A549 (cell line): ENCODE measurements around the gene TUBGCP2. TPM values are rescaled to one million over a fixed set of nuclear protein-coding genes. Genes with fewer than 3 reads are reported as not detected.
A peak's percentile ranks its signal among the peaks of the same experiment; 100 is the strongest.

Source experiments
- ATAC-seq, 2 experiments: fragments of 200-7000 bp in 1 of 2; fragments of >200 bp in 1 of 2; cut with Nextera tagmentation in 1 of 2; cut with Tn5 transposase in 1 of 2; 3 replicates each; pipeline versions ENCODE4 v1.8.0 to v1.9.1; 2018 to 2020; ENCODE audit warnings: mild to moderate bottlenecking in 1 of 2, moderate library complexity in 1 of 2
- CTCF ChIA-PET: fragments of 300-600 bp; sonication (Branson Sonifier 250); formaldehyde crosslinking; extraction: SDS; loops from one replicate; lab custom pipeline; 2021; ENCODE audit warnings: antibody characterized with exemption, inconsistent platforms; lab: Yijun Ruan, JAX
- POLR2A ChIA-PET: fragments of 350-600 bp; formaldehyde crosslinking; extraction: SDS; loops from one replicate; lab custom pipeline; 2021; ENCODE audit warnings: antibody characterized with exemption, inconsistent platforms; lab: Yijun Ruan, JAX
- DNase-seq, 2 experiments: peaks; one replicate each; pipeline versions ENCODE4 v3.0.0 to v3.0.0-alpha.2; 2011 to 2016; ENCODE audit warnings: low read depth in 1 of 2, low spot score in 1 of 2
- FAIRE-seq: peaks from 2 replicates; lab custom pipeline; 2011; peaks lifted over from hg19 to GRCh38; lab: Jason Lieb, UNC
- H3K27ac ChIP-seq, 2 experiments: fragments of >200 bp; sonication (Bioruptor Twin); formaldehyde crosslinking; 3 replicates each; pipeline ENCODE4 v1.5.1; 2016 to 2017
- H3K4me1 ChIP-seq: fragments of >200 bp; sonication (Bioruptor Twin); formaldehyde crosslinking; 3 replicates; pipeline ENCODE4 v1.6.1; 2016
- H3K4me2 ChIP-seq: fragments of >200 bp; sonication (Bioruptor Twin); formaldehyde crosslinking; 3 replicates; pipeline ENCODE4 v1.6.1; 2016
- H3K4me3 ChIP-seq: fragments of >200 bp; sonication (Bioruptor Twin); formaldehyde crosslinking; 3 replicates; pipeline ENCODE4 v1.5.1; 2016
- H3K9me3 ChIP-seq: fragments of >200 bp; sonication (Bioruptor Twin); formaldehyde crosslinking; 3 replicates; pipeline ENCODE4 v1.6.1; 2016
- ATOH8 ChIP-seq: fragments of 250-450 bp; sonication (Bioruptor Pico); IDR thresholded peaks from 2 replicates; pipeline ENCODE4 v1.5.0; 2020; ENCODE audit warnings: low read depth, mild to moderate bottlenecking, moderate library complexity
- CHD4 ChIP-seq: fragments of 200-600 bp; sonication (generic); IDR thresholded peaks from 2 replicates; pipeline ENCODE4 v1.6.1; 2016; ENCODE audit warnings: antibody characterized with exemption, mild to moderate bottlenecking, borderline replicate concordance
- CTCF ChIP-seq: fragments of >200 bp; sonication (Bioruptor Twin); formaldehyde crosslinking; IDR thresholded peaks from 3 replicates; pipeline ENCODE4 v1.5.1; 2016
- EHF ChIP-seq: fragments of 250-450 bp; sonication (Bioruptor Pico); IDR thresholded peaks from 2 replicates; pipeline ENCODE4 v1.5.0; 2020; ENCODE audit warnings: mild to moderate bottlenecking
- EHMT2 ChIP-seq: fragments of 200-600 bp; sonication (generic); IDR thresholded peaks from 2 replicates; pipeline ENCODE4 v1.6.1; 2016; ENCODE audit warnings: antibody characterized with exemption, low read depth, mild to moderate bottlenecking, moderate library complexity
- FOSB ChIP-seq: fragments of 250-450 bp; sonication (Bioruptor Pico); IDR thresholded peaks from 2 replicates; pipeline ENCODE4 v1.5.0; 2020; ENCODE audit warnings: mild to moderate bottlenecking, moderate library complexity
- HEYL ChIP-seq: fragments of 250-450 bp; sonication (Bioruptor Pico); IDR thresholded peaks from 2 replicates; pipeline ENCODE4 v1.8.0; 2021; ENCODE audit warnings: mild to moderate bottlenecking, moderate library complexity
- HOXB13 ChIP-seq: fragments of 250-450 bp; sonication (Bioruptor Pico); IDR thresholded peaks from 2 replicates; pipeline ENCODE4 v1.5.0; 2020; ENCODE audit warnings: low read depth, mild to moderate bottlenecking, moderate library complexity
- HOXB5 ChIP-seq: fragments of 250-450 bp; sonication (Bioruptor Pico); IDR thresholded peaks from 2 replicates; pipeline ENCODE4 v1.5.0; 2020; ENCODE audit warnings: mild to moderate bottlenecking, moderate library complexity
- KDM1A ChIP-seq: fragments of 200-600 bp; sonication (generic); IDR thresholded peaks from 2 replicates; pipeline ENCODE4 v1.6.1; 2016; ENCODE audit warnings: low read depth, mild to moderate bottlenecking
- NPAS2 ChIP-seq: fragments of 250-450 bp; sonication (Bioruptor Pico); IDR thresholded peaks from 2 replicates; pipeline ENCODE4 v1.8.0; 2022; ENCODE audit warnings: mild to moderate bottlenecking, moderate library complexity, borderline replicate concordance
- NR3C1 ChIP-seq: fragments of >200 bp; sonication (Bioruptor Twin); formaldehyde crosslinking; IDR thresholded peaks from 3 replicates; pipeline ENCODE4 v1.6.1; 2017
- PBX3 ChIP-seq: IDR thresholded peaks from 2 replicates; pipeline ENCODE4 v1.6.1; 2012
- RARB ChIP-seq: fragments of 250-450 bp; sonication (Bioruptor Pico); IDR thresholded peaks from 2 replicates; pipeline ENCODE4 v1.8.0; 2021; ENCODE audit warnings: mild to moderate bottlenecking, moderate library complexity
- SREBF2 ChIP-seq: fragments of 450-650 bp; IDR thresholded peaks from 2 replicates; pipeline ENCODE4 v1.6.1; 2014; ENCODE audit warnings: mild to moderate bottlenecking, moderate library complexity
- WGBS: methylation state at CpG from one replicate; pipeline ENCODE4 v1.1.6; 2017; ENCODE audit errors: missing lambda C conversion rate; 5-methylcytosine and 5-hydroxymethylcytosine counted together
- polyA plus RNA-seq, 4 experiments: library from polyadenylated mRNA; depleted of rRNA in 3 of 4; stranded (reverse); fragments of >200 nt; fragmentation: RNase III in 1 of 4; extraction: RNeasy Plus Mini Kit Qiagen cat#74134 plus additional on column Dnase treatment in 1 of 4; gene quantifications; 2 replicates in 3 of 4; 3 replicates in 1 of 4; pipeline ENCODE4 v1.2.3, GENCODE V29; 2011 to 2017
- TF ChIP-seq, protein P1 (sequence below): fragments of 450-650 bp; IDR thresholded peaks from 2 replicates; pipeline ENCODE4 v1.6.1; 2014; ENCODE audit warnings: antibody characterized with exemption
- TF ChIP-seq, protein P2 (sequence below): fragments of 250-450 bp; sonication (Bioruptor Pico); IDR thresholded peaks from 2 replicates; pipeline ENCODE4 v1.5.0; 2021; ENCODE audit warnings: mild to moderate bottlenecking, moderate library complexity, borderline replicate concordance
- TF ChIP-seq, protein P3 (sequence below): fragments of >200 bp; sonication (Bioruptor Twin); formaldehyde crosslinking; IDR thresholded peaks from 2 replicates; pipeline ENCODE4 v1.6.1; 2016
- TF ChIP-seq, protein P4 (sequence below): IDR thresholded peaks from 2 replicates; pipeline ENCODE4 v1.6.1; 2012; ENCODE audit warnings: low read depth, borderline replicate concordance

Gene TUBGCP2
- polyA plus RNA-seq, 2 of the 4 experiments (the other 2 are of a cell fraction): 33.6 to 44.5 TPM

DNA sequence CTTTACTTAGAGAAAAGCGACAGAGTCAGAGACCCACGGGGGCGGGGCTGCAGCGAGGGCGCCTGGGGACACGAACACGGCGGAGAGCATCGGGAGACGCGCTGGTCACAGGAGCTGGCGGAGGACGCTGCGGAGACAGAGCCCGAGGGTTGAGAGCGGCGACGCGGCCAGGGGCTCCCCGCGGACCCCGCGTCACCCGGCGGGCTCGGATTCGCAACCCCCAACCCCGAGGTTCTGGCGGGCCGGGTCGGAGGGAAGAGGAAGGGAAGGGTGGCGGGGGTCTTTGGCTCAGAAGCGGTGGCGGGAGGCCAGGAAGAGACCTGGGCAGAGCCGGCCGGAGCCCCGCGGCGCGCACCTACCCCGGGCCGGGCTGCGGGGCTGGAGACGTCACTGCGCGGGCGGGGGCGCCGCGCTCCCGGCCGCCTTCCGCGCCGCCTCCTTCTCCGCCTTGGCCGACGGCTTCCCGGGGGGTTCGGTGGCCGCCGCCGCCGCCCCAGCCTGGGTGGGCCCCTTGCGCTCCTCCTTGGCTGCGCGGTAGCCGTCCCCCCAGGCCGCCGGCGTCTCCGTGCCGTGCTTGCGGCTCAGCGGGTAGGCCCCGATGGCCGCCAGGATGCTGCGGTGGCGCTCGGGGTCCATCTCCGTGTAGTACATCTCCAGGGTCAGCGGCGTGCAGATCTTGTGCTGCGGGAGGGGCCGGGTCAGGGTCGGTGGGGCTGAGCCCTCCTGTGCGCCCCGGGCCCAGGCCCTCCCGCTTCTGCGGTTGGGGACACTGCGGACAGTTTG is 17.0 kb upstream of the TUBGCP2 start:
- WGBS: 46% methylated on average over 49 of the region's 91 CpGs
- Histone ChIP-seq H3K4me1 (peaks cover 27% of the 10 kb centered on the region), H3K4me2 (peak overlapping the region; percentile 68), H3K27ac (peak overlapping the region; percentile 15 to 75; a peak in 4 of 6 replicates), H3K9me3 (no peaks in the 10 kb centered on the region; the same call in 2 of the 3 replicates), H3K4me3 (peak overlapping the region; percentile 44)
- no peak; a peak in 1 of 6 replicates for ATAC-seq
- no peak for FAIRE-seq
- DNase-seq: no peak
- CTCF ChIA-PET: interaction anchor here (0.9 kb wide), 1 partner anchor 12 kb away, joined by 3 read pairs; no protein-coding TSS in a partner anchor
- POLR2A ChIA-PET: no interaction called here
- TF ChIP-seq EHMT2: no peak
- TF ChIP-seq, protein P1, sequence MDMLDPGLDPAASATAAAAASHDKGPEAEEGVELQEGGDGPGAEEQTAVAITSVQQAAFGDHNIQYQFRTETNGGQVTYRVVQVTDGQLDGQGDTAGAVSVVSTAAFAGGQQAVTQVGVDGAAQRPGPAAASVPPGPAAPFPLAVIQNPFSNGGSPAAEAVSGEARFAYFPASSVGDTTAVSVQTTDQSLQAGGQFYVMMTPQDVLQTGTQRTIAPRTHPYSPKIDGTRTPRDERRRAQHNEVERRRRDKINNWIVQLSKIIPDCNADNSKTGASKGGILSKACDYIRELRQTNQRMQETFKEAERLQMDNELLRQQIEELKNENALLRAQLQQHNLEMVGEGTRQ: no peak
- no peak for TF ChIP-seq NR3C1
- no peak for TF ChIP-seq CHD4
- no peak for TF ChIP-seq HOXB13 (CRISPR knock-in tag)
- TF ChIP-seq, protein P2, sequence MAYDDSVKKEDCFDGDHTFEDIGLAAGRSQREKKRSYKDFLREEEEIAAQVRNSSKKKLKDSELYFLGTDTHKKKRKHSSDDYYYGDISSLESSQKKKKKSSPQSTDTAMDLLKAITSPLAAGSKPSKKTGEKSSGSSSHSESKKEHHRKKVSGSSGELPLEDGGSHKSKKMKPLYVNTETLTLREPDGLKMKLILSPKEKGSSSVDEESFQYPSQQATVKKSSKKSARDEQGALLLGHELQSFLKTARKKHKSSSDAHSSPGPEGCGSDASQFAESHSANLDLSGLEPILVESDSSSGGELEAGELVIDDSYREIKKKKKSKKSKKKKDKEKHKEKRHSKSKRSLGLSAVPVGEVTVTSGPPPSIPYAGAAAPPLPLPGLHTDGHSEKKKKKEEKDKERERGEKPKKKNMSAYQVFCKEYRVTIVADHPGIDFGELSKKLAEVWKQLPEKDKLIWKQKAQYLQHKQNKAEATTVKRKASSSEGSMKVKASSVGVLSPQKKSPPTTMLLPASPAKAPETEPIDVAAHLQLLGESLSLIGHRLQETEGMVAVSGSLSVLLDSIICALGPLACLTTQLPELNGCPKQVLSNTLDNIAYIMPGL (CRISPR knock-in tag): no peak
- TF ChIP-seq, protein P3, sequence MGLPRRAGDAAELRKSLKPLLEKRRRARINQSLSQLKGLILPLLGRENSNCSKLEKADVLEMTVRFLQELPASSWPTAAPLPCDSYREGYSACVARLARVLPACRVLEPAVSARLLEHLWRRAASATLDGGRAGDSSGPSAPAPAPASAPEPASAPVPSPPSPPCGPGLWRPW: no peak
- no peak for TF ChIP-seq SREBF2
- no peak for TF ChIP-seq RARB
- no peak for TF ChIP-seq FOSB (CRISPR knock-in tag)
- TF ChIP-seq CTCF: no peak
- TF ChIP-seq HOXB5 (CRISPR knock-in tag): no peak
- no peak for TF ChIP-seq EHF (CRISPR knock-in tag)

- no peak for FAIRE-seq
- peak overlapping the region; percentile 68 for H3K4me2 ChIP-seq
- H3K4me3 ChIP-seq: peak overlapping the region; percentile 44
Observed at GRCh38 chr10:133324857-133325260, 16.2 kb upstream of the TUBGCP2 start.

More at GRCh38 chr10:133324857-133325260, 16.2 kb upstream of the TUBGCP2 start:
- ChIA-PET CTCF (interaction anchor here (0.9 to 1.5 kb wide), 3 partner anchors 10 to 17 kb away, joined by 3 to 9 read pairs (median 3); no protein-coding TSS in a partner anchor), POLR2A (no interaction called here)
- TF ChIP-seq, protein P4, sequence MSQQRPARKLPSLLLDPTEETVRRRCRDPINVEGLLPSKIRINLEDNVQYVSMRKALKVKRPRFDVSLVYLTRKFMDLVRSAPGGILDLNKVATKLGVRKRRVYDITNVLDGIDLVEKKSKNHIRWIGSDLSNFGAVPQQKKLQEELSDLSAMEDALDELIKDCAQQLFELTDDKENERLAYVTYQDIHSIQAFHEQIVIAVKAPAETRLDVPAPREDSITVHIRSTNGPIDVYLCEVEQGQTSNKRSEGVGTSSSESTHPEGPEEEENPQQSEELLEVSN: no peak
- TF ChIP-seq NPAS2 (CRISPR knock-in tag): no peak
- TF ChIP-seq PBX3: no peak
- TF ChIP-seq KDM1A: no peak
- no peak for TF ChIP-seq ATOH8
- TF ChIP-seq HEYL (CRISPR knock-in tag): no peak
- TF ChIP-seq, all 56 proteins: peak for 0
- DNase-seq (no peak), ATAC-seq (no peak)
- H3K4me1 ChIP-seq: peaks cover 27% of the 10 kb centered on the region
- no peaks in the 10 kb centered on the region; the same call in 2 of the 3 replicates for H3K9me3 ChIP-seq
- peak overlapping the region in 1 of 2 experiments; percentile 75; a peak in 4 of 6 replicates for H3K27ac ChIP-seq
- 56% methylated on average over 3 of the region's 20 CpGs for WGBS
